Measurements from ENCODE around the gene PLCB4. TPM values are rescaled to one million over a fixed set of nuclear protein-coding genes. Genes with fewer than 3 reads are reported as not detected.

PLCB4 gene
- total and polyA plus RNA-seq, 7 donors: 9.7 to 21.0 (median 12.4) TPM

DNA sequence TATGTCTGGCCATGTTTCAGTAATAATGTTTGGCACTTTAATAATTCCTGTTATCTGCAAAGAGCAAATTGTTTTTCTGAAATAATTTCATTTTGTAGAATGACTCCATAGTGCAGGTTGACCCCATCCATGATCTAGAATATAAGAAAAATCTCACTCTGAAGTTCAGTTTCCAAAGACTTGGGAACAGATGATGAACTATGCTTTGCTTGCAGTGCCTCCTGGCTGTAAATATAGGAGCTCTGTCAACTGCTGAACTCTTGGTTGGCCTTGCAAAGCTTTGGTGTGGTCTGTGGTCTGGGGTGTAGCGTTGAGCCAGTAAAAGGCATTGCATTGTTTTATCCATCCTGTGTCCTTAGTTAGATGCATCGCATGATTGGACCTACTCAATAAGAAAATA lies 104.0 kb downstream of the PLCB4 start:
- DNase-seq: no peak
- no peaks in the 10 kb centered on the region for H3K9me3 ChIP-seq
- no peak for TF ChIP-seq EP300 (IDR thresholded peaks at IDR 0.05)
- no peak for TF ChIP-seq POLR2AphosphoS5 (IDR thresholded peaks at IDR 0.05)
- TF ChIP-seq, protein P1, sequence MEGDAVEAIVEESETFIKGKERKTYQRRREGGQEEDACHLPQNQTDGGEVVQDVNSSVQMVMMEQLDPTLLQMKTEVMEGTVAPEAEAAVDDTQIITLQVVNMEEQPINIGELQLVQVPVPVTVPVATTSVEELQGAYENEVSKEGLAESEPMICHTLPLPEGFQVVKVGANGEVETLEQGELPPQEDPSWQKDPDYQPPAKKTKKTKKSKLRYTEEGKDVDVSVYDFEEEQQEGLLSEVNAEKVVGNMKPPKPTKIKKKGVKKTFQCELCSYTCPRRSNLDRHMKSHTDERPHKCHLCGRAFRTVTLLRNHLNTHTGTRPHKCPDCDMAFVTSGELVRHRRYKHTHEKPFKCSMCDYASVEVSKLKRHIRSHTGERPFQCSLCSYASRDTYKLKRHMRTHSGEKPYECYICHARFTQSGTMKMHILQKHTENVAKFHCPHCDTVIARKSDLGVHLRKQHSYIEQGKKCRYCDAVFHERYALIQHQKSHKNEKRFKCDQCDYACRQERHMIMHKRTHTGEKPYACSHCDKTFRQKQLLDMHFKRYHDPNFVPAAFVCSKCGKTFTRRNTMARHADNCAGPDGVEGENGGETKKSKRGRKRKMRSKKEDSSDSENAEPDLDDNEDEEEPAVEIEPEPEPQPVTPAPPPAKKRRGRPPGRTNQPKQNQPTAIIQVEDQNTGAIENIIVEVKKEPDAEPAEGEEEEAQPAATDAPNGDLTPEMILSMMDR (IDR thresholded peaks at IDR 0.05): no peak
- no peak for TF ChIP-seq POLR2A (IDR thresholded peaks at IDR 0.05)
- intact Hi-C loops (cut with DNase I): no loop called here
- no peak overlapping the region for H3K27ac ChIP-seq
- no peaks in the 10 kb centered on the region for H3K27me3 ChIP-seq
- H3K36me3 ChIP-seq: no peaks in the 10 kb centered on the region
- H3K4me3 ChIP-seq: no peak overlapping the region
- H3K4me1 ChIP-seq: peaks cover 0 to 5% (median 0%) of the 10 kb centered on the region in 4 donors
- WGBS, 2 donors: 59 to 88% methylated on average over 2 of the region's 2 CpGs

DNA sequence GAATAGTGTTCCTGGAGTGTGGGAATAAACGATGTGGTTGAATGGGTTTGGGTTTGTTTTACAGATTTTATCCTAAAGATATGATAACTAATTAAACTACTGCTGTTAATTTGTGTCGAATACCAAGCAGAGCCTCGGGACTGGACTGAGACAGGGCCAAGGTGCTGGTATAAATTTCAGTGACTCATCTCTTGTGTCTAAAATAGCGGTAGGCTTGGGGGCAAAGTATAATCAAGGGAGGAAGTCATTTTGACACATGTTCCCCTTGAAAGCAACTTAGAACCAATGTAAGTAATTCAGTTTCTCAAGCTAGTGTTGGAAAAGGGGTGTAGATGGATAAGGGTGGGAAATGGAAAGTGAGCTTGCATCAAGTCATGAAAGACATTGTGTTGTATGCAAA lies 108.4 kb downstream of the PLCB4 start:
- TF ChIP-seq EP300 (IDR thresholded peaks at IDR 0.05) (no peak), POLR2A (IDR thresholded peaks at IDR 0.05) (no peak), POLR2AphosphoS5 (IDR thresholded peaks at IDR 0.05) (no peak)
- H3K4me3 ChIP-seq: no peak overlapping the region
- no peaks in the 10 kb centered on the region for H3K36me3 ChIP-seq
- no peaks in the 10 kb centered on the region for H3K9me3 ChIP-seq
- 78 to 85% methylated on average over 4 of the region's 4 CpGs for WGBS, 2 donors
- no peak overlapping the region for H3K27ac ChIP-seq
- H3K27me3 ChIP-seq: no peaks in the 10 kb centered on the region
- peaks cover 0 to 11% (median 5%) of the 10 kb centered on the region in 4 donors for H3K4me1 ChIP-seq
- intact Hi-C loops (cut with DNase I): no loop called here
- no peak for DNase-seq

DNA sequence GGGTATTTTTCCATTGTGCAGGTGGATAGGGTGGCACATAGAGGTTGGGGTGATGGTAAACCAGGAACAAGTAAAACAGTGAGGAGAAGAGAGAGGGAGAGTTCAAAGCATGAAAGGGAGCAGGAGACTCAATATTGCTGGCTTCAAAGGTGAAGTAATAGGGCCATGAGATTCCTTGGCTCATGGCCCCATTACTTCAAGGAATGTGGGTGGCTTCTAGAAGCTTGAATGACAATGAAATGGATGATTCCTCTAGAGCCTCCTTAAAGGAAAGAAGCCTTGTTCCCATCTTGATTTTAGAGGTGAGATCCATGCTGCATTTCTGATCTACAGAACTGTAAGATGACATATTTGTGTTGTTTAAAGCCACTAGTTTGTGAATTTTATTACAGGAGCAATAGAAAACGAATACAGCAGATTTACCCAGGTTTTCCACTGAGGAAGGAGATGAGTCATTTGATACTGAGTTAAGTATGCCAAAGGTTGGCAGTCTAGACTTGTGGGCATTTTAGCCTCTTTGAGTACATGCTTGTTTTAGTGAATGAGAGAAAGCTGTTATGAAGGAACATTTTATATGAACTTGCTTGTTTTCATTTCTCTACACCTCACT lies 110.4 kb downstream of the PLCB4 start:
- 22 to 55% methylated on average over 1 of the region's 1 CpG for WGBS, 2 donors

DNA sequence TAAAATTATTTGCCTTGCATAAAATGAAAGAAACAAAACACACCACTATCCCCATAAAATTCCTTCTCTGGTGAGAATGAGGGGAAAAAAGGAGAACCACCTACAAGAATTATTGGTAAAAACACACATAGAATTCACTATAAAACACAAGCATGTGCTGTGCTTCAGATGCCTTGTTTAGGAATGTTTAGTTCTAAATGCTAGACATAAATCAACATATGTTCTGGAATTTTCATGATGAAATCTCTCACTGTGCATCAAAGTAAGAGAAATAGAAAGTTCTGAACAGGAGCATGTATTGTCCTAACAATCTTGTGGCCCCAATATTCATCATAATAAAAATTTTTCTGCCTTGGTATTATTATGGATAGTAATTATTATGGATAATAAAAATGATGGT lies 111.0 kb downstream of the PLCB4 start:
- Histone ChIP-seq H3K4me1 (peaks cover 0 to 11% (median 3%) of the 10 kb centered on the region in 4 donors), H3K4me3 (no peak overlapping the region), H3K27ac (no peak overlapping the region), H3K36me3 (no peaks in the 10 kb centered on the region), H3K9me3 (no peaks in the 10 kb centered on the region), H3K27me3 (no peaks in the 10 kb centered on the region)
- TF ChIP-seq POLR2AphosphoS5 (IDR thresholded peaks at IDR 0.05): no peak
- no peak for TF ChIP-seq EP300 (IDR thresholded peaks at IDR 0.05)
- TF ChIP-seq, protein P1 (IDR thresholded peaks at IDR 0.05): no peak
- TF ChIP-seq POLR2A (IDR thresholded peaks at IDR 0.05): no peak
- no peak for DNase-seq
- intact Hi-C loops (cut with DNase I): no loop called here

More for the DNA sequence above, 110.4 kb downstream of the PLCB4 start:
- Histone ChIP-seq H3K9me3 (no peaks in the 10 kb centered on the region), H3K27me3 (no peaks in the 10 kb centered on the region), H3K36me3 (no peaks in the 10 kb centered on the region), H3K4me3 (no peak overlapping the region), H3K27ac (no peak overlapping the region), H3K4me1 (peaks cover 0 to 11% (median 3%) of the 10 kb centered on the region in 4 donors)
- intact Hi-C loops (cut with DNase I): no loop called here
- TF ChIP-seq, protein P1 (IDR thresholded peaks at IDR 0.05): no peak
- TF ChIP-seq POLR2A (IDR thresholded peaks at IDR 0.05): no peak
- TF ChIP-seq EP300 (IDR thresholded peaks at IDR 0.05): no peak
- no peak for TF ChIP-seq POLR2AphosphoS5 (IDR thresholded peaks at IDR 0.05)
- no peak for DNase-seq

- H3K36me3 ChIP-seq: no peaks in the 10 kb centered on the region
- no peak overlapping the region for H3K4me3 ChIP-seq
- no peaks in the 10 kb centered on the region for H3K9me3 ChIP-seq
- no peak for DNase-seq
- no peaks in the 10 kb centered on the region for H3K27me3 ChIP-seq
- TF ChIP-seq POLR2AphosphoS5 (IDR thresholded peaks at IDR 0.05) (no peak), EP300 (IDR thresholded peaks at IDR 0.05) (no peak), POLR2A (IDR thresholded peaks at IDR 0.05) (no peak)
- TF ChIP-seq, protein P1 (IDR thresholded peaks at IDR 0.05): no peak
- 79 to 95% methylated on average over 1 of the region's 1 CpG for WGBS, 2 donors
- peaks cover 0 to 11% (median 3%) of the 10 kb centered on the region in 4 donors for H3K4me1 ChIP-seq
- intact Hi-C loops (cut with DNase I): no loop called here
- H3K27ac ChIP-seq: no peak overlapping the region
Measured at GRCh38 chr20:9180481-9181257, 111.8 kb downstream of the PLCB4 start.
